OCI-LY7 (cell line): ENCODE measurements around the gene C1QL1.

Experiments
- CTCF ChIP-seq: fragments of 200-600 bp; sonication (generic); conservative IDR thresholded peaks from 2 replicates; pipeline ENCODE4 v1.5.1; 2014; ENCODE audit warnings: mild to moderate bottlenecking, antibody characterized with exemption, low read length, moderate library complexity, mixed read lengths
- EZH2phosphoT487 ChIP-seq: fragments of 200-600 bp; sonication (generic); IDR thresholded peaks from 2 replicates; pipeline ENCODE4 v1.6.1; 2018; ENCODE audit warnings: low read depth, borderline replicate concordance, mild to moderate bottlenecking, mixed run types, antibody characterized with exemption, low read length, moderate library complexity, mixed read lengths

GRCh38 chr17:44919411-44919810 is 48.7 kb downstream of the C1QL1 start:
- TF ChIP-seq CTCF (no peak), EZH2phosphoT487 (no peak)
